ENCODE measurements around the gene QRICH1.
A peak's percentile ranks its signal among the peaks of the same experiment; 100 is the strongest.

The QRICH1 gene

GRCh38 chr3:49021813-49022687, 71.8 kb downstream of the QRICH1 start, which contains the start of gene NDUFAF3:
Gene NDUFAF3 (plus strand): TSS chr3:49022121. CDS start chr3:49022145, 24 bp downstream.
- no peaks in the 10 kb centered on the region for H3K27me3 Mint-ChIP-seq
- H3K36me3 Mint-ChIP-seq: peaks cover 18% of the 10 kb centered on the region
- DNase-seq (ENCODE audit: low spot score in 2 of 2) (peak in 1 of 2 donors; percentile 97), ATAC-seq (ENCODE audit: low read depth) (peak; percentile 71)
- H3K4me3 Mint-ChIP-seq: peak within 1 kb of the TSS; percentile 99
- H3K9me3 Mint-ChIP-seq: no peaks in the 10 kb centered on the region
- H3K27ac Mint-ChIP-seq: peak within 1 kb of the TSS; percentile 98
- peaks cover 30% of the 10 kb centered on the region for H3K4me1 Mint-ChIP-seq

GRCh38 chr3:49021213-49021812, 72.6 kb downstream of the QRICH1 start:
- peak; percentile 69 for ATAC-seq (ENCODE audit: low read depth)
- peaks cover 15% of the 10 kb centered on the region for H3K36me3 Mint-ChIP-seq

GRCh38 chr3:49020330-49021212, 73.3 kb downstream of the QRICH1 start:
- peak in 1 of 2 donors; percentile 51 for DNase-seq (ENCODE audit: low spot score in 2 of 2)
- Mint-ChIP-seq H3K4me3 (peak overlapping the region; percentile 99), H3K4me1 (peaks cover 23% of the 10 kb centered on the region), H3K36me3 (peaks cover 13% of the 10 kb centered on the region), H3K27me3 (no peaks in the 10 kb centered on the region), H3K9me3 (no peaks in the 10 kb centered on the region), H3K27ac (peak overlapping the region; percentile 98)
- ATAC-seq (ENCODE audit: low read depth): no peak

More at GRCh38 chr3:49021213-49021812, 72.6 kb downstream of the QRICH1 start:
- H3K27ac Mint-ChIP-seq: peak overlapping the region; percentile 98
- DNase-seq (ENCODE audit: low spot score in 2 of 2): peak; percentile 97 to 98
- peaks cover 29% of the 10 kb centered on the region for H3K4me1 Mint-ChIP-seq
- peak overlapping the region; percentile 99 for H3K4me3 Mint-ChIP-seq
- H3K27me3 Mint-ChIP-seq: no peaks in the 10 kb centered on the region
- H3K9me3 Mint-ChIP-seq: no peaks in the 10 kb centered on the region

- no peak for ATAC-seq (ENCODE audit: low read depth)
- peak overlapping the region; percentile 98 for H3K27ac Mint-ChIP-seq
These were observed 73.9 kb downstream of the QRICH1 start for GRCh38 chr3:49019941-49020329.

GRCh38 chr3:49018707-49019006, 75.2 kb downstream of the QRICH1 start:
- Mint-ChIP-seq H3K36me3 (peaks cover 6% of the 10 kb centered on the region), H3K27ac (peak overlapping the region; percentile 86), H3K9me3 (no peaks in the 10 kb centered on the region), H3K27me3 (no peaks in the 10 kb centered on the region), H3K4me3 (peak overlapping the region; percentile 99), H3K4me1 (peaks cover 22% of the 10 kb centered on the region)
- ATAC-seq (ENCODE audit: low read depth) (no peak), DNase-seq (ENCODE audit: low spot score in 2 of 2) (no peak)

More at GRCh38 chr3:49019941-49020329, 73.9 kb downstream of the QRICH1 start:
- Mint-ChIP-seq H3K36me3 (peaks cover 11% of the 10 kb centered on the region), H3K9me3 (no peaks in the 10 kb centered on the region), H3K27me3 (no peaks in the 10 kb centered on the region), H3K4me1 (peaks cover 17% of the 10 kb centered on the region), H3K4me3 (peak overlapping the region; percentile 99)
- DNase-seq (ENCODE audit: low spot score in 2 of 2): no peak

- H3K27me3 Mint-ChIP-seq: no peaks in the 10 kb centered on the region
- H3K27ac Mint-ChIP-seq: peak within 1 kb of the TSS; percentile 86
- peaks cover 20% of the 10 kb centered on the region for H3K4me1 Mint-ChIP-seq
- H3K36me3 Mint-ChIP-seq: peaks cover 8% of the 10 kb centered on the region
- peak within 1 kb of the TSS; percentile 99 for H3K4me3 Mint-ChIP-seq
- no peaks in the 10 kb centered on the region for H3K9me3 Mint-ChIP-seq
- DNase-seq (ENCODE audit: low spot score in 2 of 2): peak in 1 of 2 donors; percentile 63
- peak; percentile 7 for ATAC-seq (ENCODE audit: low read depth)
These were observed 75.7 kb downstream of the QRICH1 start, which contains the start of gene DALRD3 for GRCh38 chr3:49017971-49018706. Gene DALRD3 (minus strand): TSS chr3:49018580. CDS start chr3:49018564, 16 bp downstream.

- H3K27me3 Mint-ChIP-seq: no peaks in the 10 kb centered on the region
- H3K4me3 Mint-ChIP-seq: peak overlapping the region; percentile 99
- no peak for ATAC-seq (ENCODE audit: low read depth)
- peak overlapping the region; percentile 86 for H3K27ac Mint-ChIP-seq
- peaks cover 8% of the 10 kb centered on the region for H3K36me3 Mint-ChIP-seq
- H3K4me1 Mint-ChIP-seq: peaks cover 17% of the 10 kb centered on the region
- no peak for DNase-seq (ENCODE audit: low spot score in 2 of 2)
- H3K9me3 Mint-ChIP-seq: no peaks in the 10 kb centered on the region
These were observed 76.5 kb downstream of the QRICH1 start for GRCh38 chr3:49017229-49017970.

DNA sequence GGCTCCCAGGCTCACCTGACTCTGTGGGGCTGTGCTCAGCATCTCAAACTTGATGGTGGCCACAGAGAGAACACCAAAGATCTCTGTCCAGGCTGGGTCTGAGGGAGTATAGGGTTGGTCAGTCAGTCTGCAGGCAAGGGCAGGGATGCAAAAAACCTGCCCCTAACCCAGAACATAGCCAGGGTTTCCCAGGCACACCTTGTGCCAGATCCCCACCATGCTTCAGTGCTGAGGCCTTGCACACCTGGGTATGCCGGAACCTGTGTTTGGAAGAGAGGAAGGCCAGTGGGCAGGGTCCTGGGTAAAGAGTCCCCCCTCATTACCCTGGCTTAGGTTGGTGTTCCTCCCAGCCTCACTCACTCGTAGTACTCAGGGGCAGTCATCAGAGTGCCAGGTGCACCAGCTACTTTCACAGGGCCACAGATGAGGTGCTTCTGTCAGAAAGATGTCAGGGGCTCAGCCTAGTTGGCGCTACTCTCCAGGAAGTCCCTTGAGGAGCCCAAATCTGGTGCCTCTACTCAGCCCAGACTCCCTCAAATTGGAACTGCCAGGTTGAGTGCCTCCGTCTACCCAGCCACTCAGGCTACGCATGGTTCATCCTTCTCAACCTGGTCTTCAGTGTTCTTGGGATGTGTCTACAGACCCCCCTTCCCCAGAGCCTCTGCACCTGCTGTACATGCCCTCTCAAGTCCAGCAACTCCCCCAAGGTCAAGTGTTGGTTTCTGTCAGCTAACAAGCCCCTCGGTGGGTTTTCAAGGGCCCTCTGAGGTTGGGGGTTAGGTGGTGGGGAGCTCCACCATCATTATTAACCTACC, 77.2 kb downstream of the QRICH1 start:
- no peaks in the 10 kb centered on the region for H3K9me3 Mint-ChIP-seq
- H3K4me1 Mint-ChIP-seq: peaks cover 18% of the 10 kb centered on the region
- H3K27me3 Mint-ChIP-seq: no peaks in the 10 kb centered on the region
- ATAC-seq (ENCODE audit: low read depth): no peak
- DNase-seq (ENCODE audit: low spot score in 2 of 2): no peak
- H3K4me3 Mint-ChIP-seq: peak overlapping the region; percentile 99
- H3K27ac Mint-ChIP-seq: peak overlapping the region; percentile 14
- H3K36me3 Mint-ChIP-seq: peaks cover 8% of the 10 kb centered on the region

GRCh38 chr3:49015765-49016164, 78.1 kb downstream of the QRICH1 start:
- H3K4me3 Mint-ChIP-seq: no peak overlapping the region
- DNase-seq (ENCODE audit: low spot score in 2 of 2): no peak
- peaks cover 8% of the 10 kb centered on the region for H3K36me3 Mint-ChIP-seq
- H3K9me3 Mint-ChIP-seq: no peaks in the 10 kb centered on the region
- no peak for ATAC-seq (ENCODE audit: low read depth)
- H3K4me1 Mint-ChIP-seq: peaks cover 21% of the 10 kb centered on the region
- H3K27ac Mint-ChIP-seq: no peak overlapping the region
- no peaks in the 10 kb centered on the region for H3K27me3 Mint-ChIP-seq

GRCh38 chr3:49015072-49015471, 78.8 kb downstream of the QRICH1 start:
- Mint-ChIP-seq H3K36me3 (peaks cover 8% of the 10 kb centered on the region), H3K27ac (peak overlapping the region; percentile 31), H3K9me3 (no peaks in the 10 kb centered on the region), H3K27me3 (no peaks in the 10 kb centered on the region), H3K4me3 (no peak overlapping the region), H3K4me1 (peaks cover 17% of the 10 kb centered on the region)
- ATAC-seq (ENCODE audit: low read depth) (no peak), DNase-seq (ENCODE audit: low spot score in 2 of 2) (no peak)

DNA sequence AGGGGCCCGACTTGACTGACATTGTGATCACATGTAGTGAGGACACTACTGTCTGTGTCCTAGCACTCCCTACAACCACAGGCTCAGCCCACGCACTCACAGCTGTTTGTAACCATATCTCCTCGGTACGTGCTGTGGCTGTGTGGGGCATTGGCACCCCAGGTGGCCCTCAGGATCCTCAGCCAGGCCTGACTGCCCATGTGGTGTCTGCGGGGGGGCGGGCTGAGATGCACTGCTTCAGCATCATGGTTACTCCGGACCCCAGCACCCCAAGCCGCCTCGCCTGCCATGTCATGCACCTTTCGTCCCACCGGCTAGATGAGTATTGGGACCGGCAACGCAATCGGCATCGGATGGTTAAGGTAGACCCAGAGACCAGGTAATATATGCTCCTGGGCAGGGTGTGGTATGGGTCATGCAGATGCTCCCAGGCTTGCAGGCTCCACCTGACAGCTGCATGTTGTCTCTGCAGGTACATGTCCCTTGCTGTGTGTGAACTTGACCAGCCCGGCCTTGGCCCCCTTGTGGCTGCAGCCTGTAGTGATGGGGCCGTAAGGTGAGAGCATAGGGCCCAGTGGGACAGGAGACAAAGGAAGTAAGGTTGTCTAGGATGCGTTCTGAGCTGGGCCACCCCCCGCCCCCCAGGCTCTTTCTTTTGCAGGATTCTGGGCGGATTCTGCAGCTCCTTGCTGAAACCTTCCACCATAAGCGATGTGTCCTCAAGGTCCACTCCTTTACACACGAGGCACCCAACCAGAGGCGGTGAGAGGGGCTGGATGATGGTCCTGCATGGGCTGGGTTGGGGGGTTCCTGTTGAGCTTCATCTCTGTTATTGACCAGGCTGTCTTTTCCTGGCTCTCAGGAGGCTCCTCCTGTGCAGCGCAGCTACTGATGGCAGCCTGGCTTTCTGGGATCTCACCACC, 79.9 kb downstream of the QRICH1 start:
- no peak overlapping the region for H3K4me3 Mint-ChIP-seq
- peaks cover 8% of the 10 kb centered on the region for H3K36me3 Mint-ChIP-seq
- DNase-seq (ENCODE audit: low spot score in 2 of 2) (peak in 1 of 2 donors; percentile 53), ATAC-seq (ENCODE audit: low read depth) (peak; percentile 59)
- no peaks in the 10 kb centered on the region for H3K9me3 Mint-ChIP-seq
- no peak overlapping the region for H3K27ac Mint-ChIP-seq
- no peaks in the 10 kb centered on the region for H3K27me3 Mint-ChIP-seq
- H3K4me1 Mint-ChIP-seq: peaks cover 19% of the 10 kb centered on the region
